ENCODE results near the gene PEMT.

The PEMT gene

GRCh38 chr17:17536702-17537101 is 54.8 kb downstream of the PEMT start:
- no peak for DNase-seq (ENCODE audit: low read depth in 2 of 2)

- no peak for DNase-seq (ENCODE audit: low read depth in 2 of 2)
Observed at GRCh38 chr17:17535957-17536356, 55.6 kb downstream of the PEMT start.

GRCh38 chr17:17533901-17534441 is 57.5 kb downstream of the PEMT start:
- no peak for DNase-seq (ENCODE audit: low read depth in 2 of 2)

DNA sequence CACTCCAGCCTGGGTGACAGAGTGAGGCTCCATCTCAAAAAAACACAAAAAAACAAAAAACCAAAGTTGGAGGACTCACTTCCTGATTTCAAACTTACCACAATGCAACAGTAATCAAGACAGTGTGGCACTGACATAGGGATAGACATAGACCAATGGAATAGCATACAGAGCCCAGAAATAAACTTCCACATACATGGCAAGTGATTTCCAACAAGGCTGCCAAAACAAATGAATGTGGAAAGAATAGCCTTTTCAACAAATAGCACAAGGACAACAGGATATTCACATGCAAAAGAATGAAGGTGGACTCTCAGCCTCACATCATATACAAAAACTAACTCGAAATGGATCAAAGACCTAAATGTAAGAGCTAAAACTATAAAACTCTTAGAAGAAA is 58.5 kb downstream of the PEMT start:
- no peak for DNase-seq (ENCODE audit: low read depth in 2 of 2)

DNA sequence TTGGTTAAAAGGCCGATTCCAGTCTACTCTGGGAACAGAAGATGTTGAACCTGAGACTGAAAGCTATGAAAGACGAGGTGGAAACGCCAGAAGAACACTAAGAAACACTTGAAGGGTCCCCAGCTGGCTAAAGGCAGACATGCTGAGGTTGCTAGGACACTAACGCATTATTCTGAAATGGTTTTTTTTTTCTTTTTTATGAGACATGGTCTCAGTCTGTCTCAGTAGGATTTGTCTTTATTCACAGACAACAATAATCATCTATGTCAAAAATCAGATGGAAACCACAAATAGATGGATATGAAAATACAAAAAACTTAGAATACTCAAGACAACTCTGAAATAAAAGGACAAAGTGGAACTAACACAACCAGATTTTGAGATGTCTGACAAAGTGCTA is 60.4 kb downstream of the PEMT start:
- no peak for DNase-seq (ENCODE audit: low read depth in 2 of 2)

- no peak for DNase-seq (ENCODE audit: low read depth in 2 of 2)
Observed at GRCh38 chr17:17528696-17529652, 62.5 kb downstream of the PEMT start.

DNA sequence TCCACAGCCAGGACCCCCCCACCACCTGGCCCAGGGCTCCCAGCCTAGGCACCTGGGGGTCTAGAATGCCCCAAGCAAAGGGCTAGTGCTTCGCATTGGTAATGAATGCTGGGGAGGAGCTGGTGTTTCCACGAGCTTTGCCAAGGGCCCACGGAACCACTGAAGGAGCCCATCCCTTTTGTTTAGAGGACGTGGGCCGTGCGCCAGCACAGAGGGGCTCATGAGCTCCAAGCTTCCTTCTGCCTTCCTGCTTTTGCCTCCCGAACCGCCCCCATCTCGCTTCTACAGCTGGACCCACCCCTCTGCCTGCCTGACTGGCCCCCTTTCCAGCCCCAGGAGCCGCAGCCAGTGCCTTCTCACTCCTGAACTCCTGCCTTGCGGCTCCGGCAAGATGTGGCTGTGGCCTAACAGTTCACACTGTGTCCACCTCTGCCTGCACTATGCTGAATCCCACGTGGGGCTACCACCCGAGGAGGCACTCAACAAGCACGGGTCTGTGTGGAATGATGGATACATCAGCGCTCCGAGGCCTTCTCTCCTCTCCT is 63.5 kb downstream of the PEMT start:
- no peak for DNase-seq (ENCODE audit: low read depth in 2 of 2)

- no peak for DNase-seq (ENCODE audit: low read depth in 2 of 2)
Observed at GRCh38 chr17:17527534-17527933, 64.0 kb downstream of the PEMT start.

GRCh38 chr17:17526369-17526768 is 65.1 kb downstream of the PEMT start:
- no peak for DNase-seq (ENCODE audit: low read depth in 2 of 2)

DNA sequence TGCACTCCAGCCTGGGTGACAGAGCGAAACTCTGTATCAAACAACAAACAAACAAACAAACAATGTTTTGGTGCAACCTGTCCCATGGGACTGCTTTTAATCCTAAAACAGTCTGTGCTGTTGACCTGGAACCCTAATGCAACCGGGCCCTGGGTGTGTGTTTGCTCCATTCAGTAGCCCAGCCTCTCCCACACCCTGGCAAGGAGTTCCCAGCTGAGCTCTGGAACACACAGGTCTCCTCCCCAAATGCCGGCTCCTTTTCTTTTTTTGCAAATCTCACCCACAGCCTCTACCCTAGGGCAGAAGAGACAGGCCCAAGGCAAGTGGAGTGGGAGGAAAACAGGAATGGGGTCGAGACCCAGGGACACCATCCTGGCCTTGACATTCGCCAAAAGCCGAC is 65.6 kb downstream of the PEMT start:
- no peak for DNase-seq (ENCODE audit: low read depth in 2 of 2)

DNA sequence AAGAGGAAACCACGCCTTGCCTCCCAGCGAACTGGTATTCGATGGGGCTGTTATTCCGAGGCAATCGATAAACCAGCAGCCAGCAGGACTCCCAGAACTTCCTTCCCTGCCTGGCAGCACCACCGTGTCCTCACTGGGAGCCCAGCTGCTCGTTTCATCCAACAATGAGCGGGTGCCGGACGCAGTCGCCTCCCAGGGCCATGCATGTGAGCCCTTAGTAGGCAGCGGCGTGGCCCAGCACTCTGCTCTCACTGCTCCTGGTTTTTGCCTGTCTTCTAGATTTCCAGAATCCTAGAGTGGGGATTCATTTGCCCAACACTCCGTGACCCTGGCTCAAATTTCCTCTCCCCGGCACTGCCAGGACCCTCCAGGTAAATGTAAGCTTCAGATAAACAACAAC is 66.2 kb downstream of the PEMT start:
- no peak for DNase-seq (ENCODE audit: low read depth in 2 of 2)

DNA sequence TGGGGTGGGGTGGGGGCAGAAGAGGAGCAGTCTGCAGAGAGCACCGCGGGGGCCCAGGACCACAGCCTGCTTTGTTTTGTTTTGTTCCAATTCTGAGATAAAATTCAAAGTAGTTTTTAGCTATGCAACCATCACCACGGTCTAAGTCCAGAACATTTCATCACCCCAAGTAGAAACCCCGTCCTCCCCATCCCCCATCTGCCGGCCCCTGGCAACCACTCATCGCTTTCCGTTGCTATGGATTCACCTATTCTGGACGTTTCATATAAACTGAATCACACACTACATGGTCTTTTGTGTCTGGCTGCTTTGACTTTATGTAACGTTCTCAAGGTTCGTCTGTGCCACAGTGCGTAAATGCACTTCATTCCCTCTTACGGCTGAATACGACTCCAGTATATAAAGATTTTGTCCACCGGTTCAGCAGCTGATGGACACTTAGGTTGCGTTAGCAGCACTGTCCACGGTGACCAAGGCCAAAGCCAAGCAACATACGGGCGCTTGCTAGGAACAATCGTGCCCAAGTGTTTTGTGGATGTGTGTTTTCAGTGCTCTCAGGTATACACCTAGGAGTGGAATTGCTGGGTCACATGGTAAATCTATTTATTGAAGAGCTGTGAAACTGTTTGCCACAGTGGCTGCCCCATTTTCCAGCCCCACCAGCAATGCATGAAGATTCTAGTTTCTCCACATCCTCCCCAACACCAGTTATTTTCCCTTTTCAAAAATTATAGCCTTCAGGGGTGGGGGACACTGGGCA is 67.6 kb downstream of the PEMT start:
- DNase-seq (ENCODE audit: low read depth in 2 of 2): no peak

DNA sequence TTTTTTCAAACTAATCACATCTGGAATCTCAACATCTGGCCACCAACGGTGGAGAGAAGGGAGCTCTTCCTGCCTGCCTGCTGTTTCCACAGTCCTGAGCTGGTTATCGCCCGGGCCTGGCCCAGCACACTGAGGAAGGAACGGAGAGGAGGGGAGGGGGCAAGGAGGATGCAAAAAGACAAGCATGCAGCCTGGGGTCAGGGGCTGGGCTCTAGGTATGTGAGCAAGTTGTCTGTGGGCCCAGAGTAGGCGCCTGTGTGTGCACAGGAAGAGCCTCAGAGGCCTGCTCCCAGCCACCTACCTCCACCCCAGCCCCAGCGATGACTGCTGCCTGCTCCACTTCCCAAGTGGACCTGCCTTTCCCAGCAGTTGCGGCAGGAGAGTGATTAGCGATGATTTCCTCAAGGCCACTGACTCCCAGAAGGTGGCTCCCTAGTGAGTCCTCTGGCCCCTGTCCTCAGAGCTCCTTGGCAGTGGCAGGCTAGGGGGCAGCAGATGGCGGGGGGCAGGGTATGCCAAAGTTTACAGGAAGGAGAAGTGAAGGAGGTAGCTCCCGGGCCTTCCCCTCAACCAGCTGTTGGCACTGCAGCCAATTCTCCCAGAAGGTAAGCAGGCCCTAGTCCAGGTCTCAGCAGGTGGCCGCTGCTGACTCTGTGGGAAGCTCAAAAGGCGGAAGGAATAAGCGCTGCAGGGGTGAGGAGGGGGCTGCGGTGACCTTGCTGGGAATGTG is 68.3 kb downstream of the PEMT start:
- DNase-seq (ENCODE audit: low read depth in 2 of 2): no peak

- DNase-seq (ENCODE audit: low read depth in 2 of 2): no peak
Observed at GRCh38 chr17:17520599-17521232, 70.8 kb downstream of the PEMT start.

DNA sequence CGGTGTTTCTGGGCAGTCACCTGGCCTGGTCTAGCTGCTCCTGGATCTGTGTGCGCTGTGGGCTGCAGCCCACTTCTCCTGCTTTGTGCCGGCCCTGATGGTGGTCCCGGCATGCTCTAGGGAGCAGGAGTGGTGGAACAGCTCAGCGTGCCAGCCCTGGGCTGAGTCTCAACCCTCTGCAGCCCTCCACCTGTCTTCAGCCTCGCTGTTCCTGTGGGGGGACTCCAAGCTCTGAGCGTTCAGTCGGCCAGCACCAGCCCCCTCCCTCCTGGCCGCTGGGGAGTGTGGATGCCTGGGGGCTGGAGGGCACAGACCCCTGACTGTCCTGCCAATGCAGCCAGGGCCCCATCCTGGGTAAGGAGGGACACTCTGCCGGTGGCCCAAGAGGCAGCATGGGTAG is 71.6 kb downstream of the PEMT start:
- DNase-seq (ENCODE audit: low read depth in 2 of 2): no peak

DNA sequence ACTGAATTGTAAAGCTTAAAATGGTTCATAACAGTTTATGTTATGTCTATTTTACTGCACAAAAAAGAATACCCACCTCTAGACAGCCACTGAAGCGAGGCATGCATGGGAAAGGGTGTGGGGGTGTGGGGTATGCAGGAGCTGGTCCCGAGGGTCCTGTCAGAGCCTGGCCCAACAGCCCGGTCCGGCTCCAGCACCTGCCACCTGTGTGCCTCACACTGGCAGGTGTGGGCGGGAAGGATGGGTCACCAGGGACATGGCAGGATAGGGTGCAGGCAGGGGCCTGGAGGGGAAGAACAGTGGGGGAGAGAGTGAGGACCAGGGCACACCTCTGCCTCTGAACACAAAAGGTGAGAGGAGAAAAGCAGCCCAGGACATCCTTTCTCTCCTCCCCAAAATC is 72.6 kb downstream of the PEMT start:
- no peak for DNase-seq (ENCODE audit: low read depth in 2 of 2)

DNA sequence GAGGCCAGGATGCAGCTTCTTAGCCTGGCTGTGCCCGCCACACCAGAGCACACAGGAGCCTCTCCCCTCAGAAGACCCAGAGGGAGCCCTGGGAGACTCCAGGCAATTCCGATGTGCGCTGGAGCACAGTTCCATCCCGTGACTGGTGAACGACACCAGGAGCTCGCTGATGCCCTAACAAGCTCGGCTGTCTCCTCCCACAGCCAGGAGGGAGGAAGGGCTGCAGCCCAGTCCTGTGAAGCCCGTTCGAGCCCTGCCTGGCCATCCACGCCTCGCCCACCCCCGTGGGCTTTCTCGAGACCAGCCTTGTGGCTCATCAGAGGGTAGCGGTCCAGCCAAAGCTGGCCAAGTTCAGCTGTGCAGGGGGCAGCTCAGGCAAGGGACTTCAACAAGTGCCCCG is 73.5 kb downstream of the PEMT start:
- DNase-seq (ENCODE audit: low read depth in 2 of 2): no peak

DNA sequence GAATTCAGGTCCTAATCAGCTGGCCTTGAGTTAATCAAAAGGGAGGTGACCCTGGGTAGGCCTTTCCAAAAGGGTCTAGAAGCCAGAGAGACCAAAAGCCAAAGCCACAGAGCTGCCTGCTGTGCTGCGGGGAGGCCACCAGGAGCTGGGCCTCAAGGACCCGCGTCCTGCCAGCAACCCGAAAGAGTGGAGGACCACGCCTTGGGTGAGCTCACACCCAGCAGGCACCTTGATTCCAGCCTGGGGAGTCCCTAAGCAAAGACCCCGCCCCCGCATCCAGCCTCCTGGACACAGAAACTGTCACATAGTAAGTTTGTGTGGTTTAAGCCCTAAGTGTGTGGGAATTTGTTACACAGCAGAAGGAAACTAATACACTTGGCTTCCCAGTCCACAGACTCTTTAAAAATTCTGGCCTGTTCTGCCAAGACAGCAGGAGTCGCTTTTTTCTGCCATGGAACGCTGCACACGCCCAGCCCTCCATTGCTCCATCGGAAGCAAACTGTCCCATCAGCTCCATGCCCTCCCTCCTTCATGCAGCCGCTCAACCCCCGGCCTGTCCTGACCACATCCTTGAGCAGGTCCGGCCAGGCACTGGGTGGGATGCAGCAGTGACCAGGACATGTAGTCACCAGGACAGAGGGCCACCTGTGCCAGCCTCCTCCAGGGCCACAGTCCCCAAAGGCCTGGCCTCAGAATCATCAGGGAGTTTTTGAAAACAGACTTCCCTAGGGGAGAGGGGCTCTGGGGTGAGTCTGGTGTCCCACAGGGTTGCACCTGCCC is 74.4 kb downstream of the PEMT start:
- no peak for DNase-seq (ENCODE audit: low read depth in 2 of 2)

DNA sequence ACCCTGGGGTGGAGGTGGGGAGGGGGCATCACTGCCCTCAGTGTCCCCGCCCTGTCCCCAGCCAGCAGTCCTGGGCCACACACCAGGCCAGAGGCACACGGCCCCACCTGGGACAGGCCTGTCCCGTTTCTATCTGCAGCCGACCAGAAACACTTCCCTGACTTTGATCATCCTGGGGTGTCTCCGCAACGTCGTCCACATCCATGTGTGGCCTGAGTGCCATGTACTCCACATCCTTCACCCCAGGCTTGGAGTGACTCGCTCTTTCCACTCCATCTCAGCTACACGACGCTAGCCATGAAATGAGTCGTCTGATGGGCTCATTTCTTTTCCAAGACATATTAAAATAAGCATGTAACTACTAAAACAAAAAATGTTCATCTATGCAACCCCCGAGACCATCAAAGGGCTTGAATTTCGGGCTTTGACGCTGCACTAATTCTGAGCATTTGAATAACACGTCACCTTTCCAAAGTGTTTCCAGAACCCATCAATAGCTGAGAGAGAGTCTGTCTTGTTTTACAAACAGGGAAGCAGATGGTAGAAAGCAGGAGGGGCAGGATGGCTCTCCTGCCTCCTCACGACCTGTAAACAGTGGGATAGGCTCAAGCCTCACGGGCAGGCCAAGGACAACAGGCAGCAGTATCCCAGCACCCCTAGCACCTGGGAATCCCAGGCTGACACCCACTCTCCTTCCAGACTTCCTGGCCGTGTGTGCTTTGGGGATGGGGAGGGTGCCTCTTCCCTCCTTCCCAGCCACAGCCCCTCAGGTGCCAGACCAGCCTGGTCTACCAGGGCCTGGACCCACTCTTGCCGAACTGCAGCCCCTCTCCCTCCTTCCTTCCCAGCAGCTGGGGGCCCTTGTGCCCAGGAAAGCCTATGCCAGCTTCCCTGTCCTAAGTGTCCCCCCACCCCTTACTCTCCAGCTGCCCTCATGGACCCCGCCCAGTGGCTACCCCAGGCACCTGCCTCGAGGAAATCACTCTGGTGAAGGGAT is 75.3 kb downstream of the PEMT start:
- DNase-seq (ENCODE audit: low read depth in 2 of 2): no peak
